K562 (cell line): ENCODE measurements around the gene TXLNB. TPM values are rescaled to one million over a fixed set of nuclear protein-coding genes. Genes with fewer than 3 reads are reported as not detected.

Experiments
- ATAC-seq: fragments of 200-7000 bp; cut with Tn5 transposase; 3 replicates; pipeline ENCODE4 v1.9.1; 2020; ENCODE audit warnings: moderate library complexity
- BruUV-seq: library from RNA; stranded (reverse); fragments of 400-500 nt; replicated peaks from 2 replicates; lab custom pipeline; 2021; lab: Mats Ljungman, UMichigan
- CTCF ChIA-PET: fragments of 300-600 bp; formaldehyde crosslinking; extraction: SDS; loops from one replicate; lab custom pipeline; 2021; ENCODE audit warnings: low intra/inter-chr PET ratio; lab: Yijun Ruan, JAX
- POLR2A ChIA-PET: fragments of 300-600, 350-650 bp; sonication (Branson Sonifier 250); formaldehyde crosslinking; extraction: SDS; loops from one replicate; lab custom pipeline; 2021; ENCODE audit warnings: antibody characterized with exemption, inconsistent platforms; lab: Yijun Ruan, JAX
- DNase-seq, 4 experiments: peaks; one replicate each; pipeline versions ENCODE4 v3.0.0 to v3.0.0-alpha.2; 2011 to 2018; ENCODE audit warnings: low spot score in 3 of 4, mixed read lengths in 3 of 4; ENCODE audit errors: extremely low read depth in 1 of 4
- FAIRE-seq: peaks from 2 replicates; lab custom pipeline; 2011; peaks lifted over from hg19 to GRCh38; lab: Jason Lieb, UNC
- H2AFZ ChIP-seq: 2 replicates; pipeline ENCODE4 v1.6.0; 2011; ENCODE audit warnings: low read depth, low read length, control low read depth, inconsistent platforms
- H3K27ac ChIP-seq: fragments of 200-600 bp; 3 replicates; pipeline ENCODE4 v1.8.0; 2011; ENCODE audit warnings: low read depth, mild to moderate bottlenecking, control low read depth, inconsistent platforms, low read length, moderate library complexity, mixed read lengths; ENCODE audit errors: extremely low read depth
- H3K27me3 ChIP-seq, 2 experiments: fragments of 300-600 bp in 1 of 2; 2 replicates in 1 of 2; 3 replicates in 1 of 2; pipeline versions ENCODE4 v1.6.0 to v1.8.0; 2011; ENCODE audit warnings: inconsistent platforms in 2 of 2, low read length in 2 of 2, mild to moderate bottlenecking in 1 of 2, mixed read lengths in 1 of 2, moderate library complexity in 1 of 2; ENCODE audit not compliant: control insufficient read depth in 2 of 2, insufficient read depth in 2 of 2
- H3K36me3 ChIP-seq: fragments of 300-600 bp; 3 replicates; pipeline ENCODE4 v1.8.0; 2011; ENCODE audit warnings: mild to moderate bottlenecking, low read length, inconsistent platforms; ENCODE audit not compliant: control insufficient read depth, insufficient read depth
- H3K4me1 ChIP-seq, 2 experiments: fragments of 200-600 bp in 1 of 2; replicated peaks in 1 of 2; 2 replicates in 1 of 2; 3 replicates in 1 of 2; pipeline versions ENCODE4 v1.5.1 to v1.8.0; 2011; ENCODE audit warnings: inconsistent platforms in 2 of 2, low read length in 2 of 2, mild to moderate bottlenecking in 1 of 2, mixed read lengths in 1 of 2, moderate library complexity in 1 of 2; ENCODE audit not compliant: control insufficient read depth in 2 of 2, insufficient read depth in 2 of 2
- H3K4me2 ChIP-seq: 2 replicates; pipeline ENCODE4 v1.6.1; 2011; ENCODE audit warnings: low read length, control low read depth, inconsistent platforms, mixed read lengths; ENCODE audit not compliant: insufficient read depth
- H3K4me3 ChIP-seq: fragments of 200-600 bp; sonication (generic), shearing (Covaris generic); 2 replicates; pipeline ENCODE4 v1.5.1; 2016; ENCODE audit warnings: control low read depth, inconsistent platforms
- H3K79me2 ChIP-seq: fragments of 200-600 bp; 3 replicates; pipeline ENCODE4 v1.8.0; 2011; ENCODE audit warnings: low read length, inconsistent platforms; ENCODE audit not compliant: control insufficient read depth, insufficient read depth
- H3K9ac ChIP-seq, 2 experiments: 2 replicates each; pipeline versions ENCODE4 v1.6.0 to v1.6.1; 2011; ENCODE audit warnings: low read depth in 2 of 2, low read length in 2 of 2, control low read depth in 1 of 2, inconsistent platforms in 1 of 2, mild to moderate bottlenecking in 1 of 2, mixed read lengths in 1 of 2; ENCODE audit not compliant: insufficient read depth in 1 of 2
- H3K9me1 ChIP-seq: one replicate; pipeline ENCODE4 v1.6.0; 2011; ENCODE audit warnings: inconsistent platforms, mild to moderate bottlenecking, low read length, moderate library complexity; ENCODE audit not compliant: control insufficient read depth, insufficient read depth
- H3K9me3 ChIP-seq: replicated peaks from 2 replicates; pipeline ENCODE4 v1.5.1; 2011; ENCODE audit warnings: low read depth, low read length, inconsistent platforms; ENCODE audit not compliant: control insufficient read depth, insufficient read depth
- H4K20me1 ChIP-seq: replicated peaks from 2 replicates; pipeline ENCODE4 v1.6.1; 2011; ENCODE audit warnings: low read length, inconsistent platforms, mixed read lengths; ENCODE audit not compliant: control insufficient read depth, insufficient read depth
- CBX8 ChIP-seq: fragments of 200-600 bp; sonication (generic); IDR thresholded peaks from 2 replicates; pipeline ENCODE4 v1.6.1; 2012; ENCODE audit warnings: borderline replicate concordance, mixed run types, low read depth, mild to moderate bottlenecking, moderate library complexity, mixed read lengths, low read length, control low read depth, inconsistent platforms; ENCODE audit not compliant: poor library complexity, severe bottlenecking; ENCODE audit errors: extremely low read depth
- JUNB ChIP-seq: fragments of 450-650 bp; formaldehyde crosslinking; conservative IDR thresholded peaks from 2 replicates; pipeline ENCODE4 v1.4.0; 2020; ENCODE audit warnings: mild to moderate bottlenecking
- STAT5B ChIP-seq: fragments of 250-450 bp; sonication (Bioruptor Pico); IDR thresholded peaks from 2 replicates; pipeline ENCODE4 v1.8.0; 2021; ENCODE audit warnings: mild to moderate bottlenecking, inconsistent platforms
- WGBS: fragments of 100-300 bp; shearing (Covaris generic); methylation state at CpG from one replicate; pipeline ENCODE4 v1.1.6; 2016; ENCODE audit warnings: low coverage, mixed read lengths; ENCODE audit not compliant: insufficient coverage; ENCODE audit errors: missing lambda C conversion rate; 5-methylcytosine and 5-hydroxymethylcytosine counted together
- in situ Hi-C: fragments of 300-500 bp; cut with MboI; formaldehyde crosslinking; loops from 4 replicates; pipeline ENCODE4 v1.15.0; 2018; ENCODE audit warnings: inconsistent platforms, mixed read lengths
- intact Hi-C: fragments of 100-400 bp; cut with micrococcal nuclease; formaldehyde crosslinking; loops from 2 replicates; pipeline ENCODE4 v1.14.2; 2022
- polyA plus RNA-seq, 8 experiments: library from polyadenylated mRNA; depleted of rRNA in 4 of 8; stranded (reverse) in 5 of 8; unstranded in 3 of 8; fragments of >200 nt; fragmentation: Nextera tagmentation in 2 of 8; fragmentation: Illumina TruSeq in 1 of 8; extraction: Ambion mirVana in 2 of 8; extraction: Trizol in 1 of 8; gene quantifications; 2 replicates each; pipeline versions ENCODE4 v1.2.1 to v1.2.3, GENCODE V29; 2011 to 2014; ENCODE audit warnings: inconsistent platforms in 1 of 8, missing spikeins in 1 of 8
- total RNA-seq, 7 experiments: library from RNA; depleted of rRNA in 6 of 7; stranded (reverse); fragments of >200 nt in 6 of 7; fragmentation: Illumina TruSeq in 2 of 7; extraction: Trizol in 2 of 7; gene quantifications; 2 replicates each; pipeline versions ENCODE4 v1.2.1 to v1.2.3, GENCODE V29; 2011 to 2021; ENCODE audit warnings: low replicate concordance in 1 of 7

The TXLNB gene
- total and polyA plus RNA-seq, 9 of the 15 experiments (the other 6 are each of a cell fraction or from before 2014, with no cell fraction given) = not detected

DNA sequence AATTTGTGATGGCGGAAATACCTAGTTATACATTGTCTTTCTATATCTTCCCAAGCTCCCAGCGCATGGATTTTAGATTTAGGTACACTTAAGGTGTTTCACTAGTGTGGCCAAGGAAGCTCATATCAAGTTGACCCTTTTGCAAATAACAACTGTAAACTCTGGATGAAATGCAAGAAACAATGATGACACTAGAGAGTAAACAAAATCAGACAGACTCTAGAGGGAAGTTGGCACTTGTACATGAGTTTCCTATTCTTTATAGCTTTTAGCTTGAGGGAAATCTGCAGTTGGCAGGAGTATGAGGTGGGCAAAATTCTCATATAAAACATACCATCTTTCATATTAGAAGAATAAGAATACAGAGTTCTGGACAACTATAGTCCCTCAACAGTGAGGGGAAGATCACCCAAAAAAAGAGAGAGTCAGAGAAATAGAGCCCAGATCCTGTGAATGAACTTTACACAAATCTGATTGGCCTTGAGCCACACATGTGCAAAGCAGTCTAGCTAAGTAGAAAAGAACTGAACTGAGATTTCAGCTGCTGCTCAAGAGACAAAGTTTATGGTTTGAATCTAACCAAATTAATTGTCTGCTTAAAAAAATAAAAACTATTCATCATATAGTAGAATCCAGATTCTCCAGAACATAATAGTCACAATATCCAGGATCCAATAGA lies 26.1 kb downstream of the TXLNB start:
- no TSS peak for BruUV-seq
- Histone ChIP-seq H3K79me2 (no peaks in the 10 kb centered on the region), H3K36me3 (no peaks in the 10 kb centered on the region), H2AFZ (no peak overlapping the region), H3K27ac (no peak overlapping the region), H3K4me2 (no peak overlapping the region), H3K4me1 (no peaks in the 10 kb centered on the region), H3K9ac (no peak overlapping the region), H3K27me3 (peaks cover 11 to 20% of the 10 kb centered on the region in 2 experiments; a peak in 2 of 5 replicates), H3K9me1 (no peaks in the 10 kb centered on the region), H3K9me3 (no peaks in the 10 kb centered on the region), H4K20me1 (no peaks in the 10 kb centered on the region), H3K4me3 (no peak overlapping the region)
- no peak for DNase-seq
- no peak for ATAC-seq
- in situ Hi-C loops = no loop called here
- TF ChIP-seq STAT5B (CRISPR knock-in tag) (no peak), JUNB (CRISPR knock-in tag) (no peak), CBX8 (peak; percentile 17)
- POLR2A ChIA-PET = interaction anchor here (0.5 to 1.4 kb wide), 3 partner anchors 10 to 1507 kb away, joined by 3 to 4 read pairs (median 3); no protein-coding TSS in a partner anchor
- no peak for FAIRE-seq
- CTCF ChIA-PET = no interaction called here
- intact Hi-C loops = no loop called here
- WGBS = 2% methylated on average over 2 of the region's 2 CpGs
